ENCODE data around the gene MAP3K2.

The MAP3K2 gene

GRCh38 chr2:127382831-127383230 lies 4.9 kb downstream of the MAP3K2 start:
- Histone ChIP-seq H3K9ac (ENCODE audit: low read depth, low read length, poor library complexity, severe bottlenecking) (no peak overlapping the region), H3K9me2 (replicated peaks; ENCODE audit: low read depth, low read length) (no peaks in the 10 kb centered on the region), H3K4me3 (ENCODE audit: low read length, poor library complexity, severe bottlenecking) (no peak overlapping the region), H3K36me3 (ENCODE audit: insufficient read depth, low read length) (no peaks in the 10 kb centered on the region), H3K4me1 (ENCODE audit: insufficient read depth, low read length, poor library complexity, severe bottlenecking) (peaks cover 52% of the 10 kb centered on the region), H3F3A (ENCODE audit: low read depth) (peaks cover 3% of the 10 kb centered on the region; the same call in 1 of the 2 replicates), H2AFZ (ENCODE audit: low read length) (no peak overlapping the region), H3K4me2 (ENCODE audit: low read depth, low read length, poor library complexity, severe bottlenecking) (peak overlapping the region; percentile 41), H3K9me3 (ENCODE audit: insufficient read depth, low read depth, low read length) (no peaks in the 10 kb centered on the region), H4K20me1 (ENCODE audit: insufficient read depth, low read length, poor library complexity, severe bottlenecking) (peaks cover 83% of the 10 kb centered on the region), H3K27me3 (ENCODE audit: insufficient read depth, low read length, poor library complexity, severe bottlenecking) (peaks cover 3% of the 10 kb centered on the region), H3K79me2 (ENCODE audit: insufficient read depth, low read length) (peaks cover 89% of the 10 kb centered on the region)
- TF ChIP-seq EZH2phosphoT487 (IDR thresholded peaks at IDR 0.05; ENCODE audit: borderline replicate concordance) (no peak), CTCF (conservative IDR thresholded peaks at IDR 0.05; ENCODE audit: low read length) (no peak)

GRCh38 chr2:127381762-127382161 lies 6.0 kb downstream of the MAP3K2 start:
- no peaks in the 10 kb centered on the region for H3F3A ChIP-seq (ENCODE audit: low read depth)
- TF ChIP-seq CTCF (conservative IDR thresholded peaks at IDR 0.05; ENCODE audit: low read length) = no peak
- no peak for TF ChIP-seq EZH2phosphoT487 (IDR thresholded peaks at IDR 0.05; ENCODE audit: borderline replicate concordance)
- H3K36me3 ChIP-seq (ENCODE audit: insufficient read depth, low read length) = peaks cover 1% of the 10 kb centered on the region; the same call in 1 of the 2 replicates
- H3K79me2 ChIP-seq (ENCODE audit: insufficient read depth, low read length) = peaks cover 96% of the 10 kb centered on the region
- H4K20me1 ChIP-seq (ENCODE audit: insufficient read depth, low read length, poor library complexity, severe bottlenecking) = peaks cover 80% of the 10 kb centered on the region
- H3K9me2 ChIP-seq (replicated peaks; ENCODE audit: low read depth, low read length) = no peaks in the 10 kb centered on the region
- H3K4me1 ChIP-seq (ENCODE audit: insufficient read depth, low read length, poor library complexity, severe bottlenecking) = peaks cover 50% of the 10 kb centered on the region
- H3K9ac ChIP-seq (ENCODE audit: low read depth, low read length, poor library complexity, severe bottlenecking) = peak overlapping the region; percentile 12
- no peak overlapping the region for H2AFZ ChIP-seq (ENCODE audit: low read length)
- H3K9me3 ChIP-seq (ENCODE audit: insufficient read depth, low read depth, low read length) = peaks cover 5% of the 10 kb centered on the region; the same call in 1 of the 2 replicates
- H3K27me3 ChIP-seq (ENCODE audit: insufficient read depth, low read length, poor library complexity, severe bottlenecking) = no peaks in the 10 kb centered on the region
- H3K4me2 ChIP-seq (ENCODE audit: low read depth, low read length, poor library complexity, severe bottlenecking) = peak overlapping the region; percentile 41
- H3K4me3 ChIP-seq (ENCODE audit: low read length, poor library complexity, severe bottlenecking) = peak overlapping the region; percentile 40

- Histone ChIP-seq H3K9me2 (replicated peaks; ENCODE audit: low read depth, low read length) (no peaks in the 10 kb centered on the region), H3K79me2 (ENCODE audit: insufficient read depth, low read length) (peaks cover 93% of the 10 kb centered on the region), H3K4me1 (ENCODE audit: insufficient read depth, low read length, poor library complexity, severe bottlenecking) (peaks cover 33% of the 10 kb centered on the region), H3K9me3 (ENCODE audit: insufficient read depth, low read depth, low read length) (peaks cover 14% of the 10 kb centered on the region; the same call in 1 of the 2 replicates), H3K4me2 (ENCODE audit: low read depth, low read length, poor library complexity, severe bottlenecking) (peak overlapping the region; percentile 41), H4K20me1 (ENCODE audit: insufficient read depth, low read length, poor library complexity, severe bottlenecking) (peaks cover 61% of the 10 kb centered on the region), H3K9ac (ENCODE audit: low read depth, low read length, poor library complexity, severe bottlenecking) (no peak overlapping the region), H2AFZ (ENCODE audit: low read length) (no peak overlapping the region), H3K36me3 (ENCODE audit: insufficient read depth, low read length) (peaks cover 6% of the 10 kb centered on the region; the same call in 1 of the 2 replicates), H3K4me3 (ENCODE audit: low read length, poor library complexity, severe bottlenecking) (no peak overlapping the region), H3F3A (ENCODE audit: low read depth) (no peaks in the 10 kb centered on the region), H3K27me3 (ENCODE audit: insufficient read depth, low read length, poor library complexity, severe bottlenecking) (no peaks in the 10 kb centered on the region)
- no peak for TF ChIP-seq EZH2phosphoT487 (IDR thresholded peaks at IDR 0.05; ENCODE audit: borderline replicate concordance)
- TF ChIP-seq CTCF (conservative IDR thresholded peaks at IDR 0.05; ENCODE audit: low read length) = no peak
Measured at GRCh38 chr2:127379712-127380355, 7.9 kb downstream of the MAP3K2 start.

Measured in Loucy (cell line).